ENCODE data around the gene IL18BP. TPM values are rescaled to one million over a fixed set of nuclear protein-coding genes. Genes with fewer than 3 reads are reported as not detected.
A peak's percentile ranks its signal among the peaks of the same experiment; 100 is the strongest.

Gene IL18BP
- total RNA-seq, 1 donor from 2014 or later = 19.9 TPM

DNA sequence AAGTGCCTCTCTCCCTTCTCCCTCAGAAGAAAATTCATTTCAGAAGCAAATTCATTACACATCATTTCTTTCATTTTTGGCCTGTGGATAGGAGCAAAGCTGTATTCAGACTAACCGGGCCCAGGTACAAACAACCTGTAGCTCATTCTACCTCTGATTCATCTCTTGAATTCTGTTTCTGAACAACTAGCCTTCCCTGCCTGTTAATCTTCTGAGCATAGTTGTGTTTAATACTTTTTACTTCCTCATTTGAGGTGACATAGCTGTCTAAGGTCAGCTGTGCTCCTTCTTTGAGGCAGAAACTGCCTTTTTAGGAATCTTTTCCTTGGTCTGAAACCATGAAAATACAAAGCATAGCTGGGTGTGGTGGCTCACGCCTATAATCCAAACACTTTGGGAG lies 12.6 kb upstream of the IL18BP start:
- H3K27ac Mint-ChIP-seq = no peak overlapping the region

DNA sequence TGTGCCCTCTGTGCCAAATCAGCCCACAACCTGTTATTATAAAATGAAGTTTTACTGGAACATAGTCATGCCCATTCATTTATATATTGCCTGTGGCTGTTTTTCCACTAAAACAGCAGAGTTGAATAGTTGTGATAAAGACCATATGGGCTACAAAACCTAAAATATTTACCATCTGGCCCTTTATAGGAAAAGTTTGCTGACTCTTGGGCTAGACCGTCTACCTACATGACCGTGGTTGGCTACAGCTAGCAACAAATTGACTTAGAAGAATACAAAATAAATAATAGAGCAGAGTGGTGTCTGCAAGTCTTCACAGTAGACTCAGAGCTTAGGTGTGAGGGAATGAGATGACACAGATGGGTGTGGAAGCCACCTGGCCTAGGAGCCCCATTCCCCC lies 11.2 kb upstream of the IL18BP start:
- no peak overlapping the region for H3K27ac Mint-ChIP-seq
- H3K27me3 Mint-ChIP-seq = no peaks in the 10 kb centered on the region
- H3K36me3 Mint-ChIP-seq (ENCODE audit: low read depth) = peaks cover 19% of the 10 kb centered on the region
- H3K4me3 Mint-ChIP-seq = no peak overlapping the region
- H3K4me1 Mint-ChIP-seq = peaks cover 9% of the 10 kb centered on the region
- no peaks in the 10 kb centered on the region for H3K9me3 Mint-ChIP-seq
- DNase-seq = no peak
- intact Hi-C loops (cut with micrococcal nuclease) = no loop called here

More for the DNA sequence above, 12.6 kb upstream of the IL18BP start:
- DNase-seq = no peak
- intact Hi-C loops (cut with micrococcal nuclease) = no loop called here
- Mint-ChIP-seq H3K27me3 (no peaks in the 10 kb centered on the region), H3K4me1 (peaks cover 4% of the 10 kb centered on the region), H3K4me3 (no peak overlapping the region), H3K9me3 (no peaks in the 10 kb centered on the region), H3K36me3 (ENCODE audit: low read depth) (peaks cover 17% of the 10 kb centered on the region)

DNA sequence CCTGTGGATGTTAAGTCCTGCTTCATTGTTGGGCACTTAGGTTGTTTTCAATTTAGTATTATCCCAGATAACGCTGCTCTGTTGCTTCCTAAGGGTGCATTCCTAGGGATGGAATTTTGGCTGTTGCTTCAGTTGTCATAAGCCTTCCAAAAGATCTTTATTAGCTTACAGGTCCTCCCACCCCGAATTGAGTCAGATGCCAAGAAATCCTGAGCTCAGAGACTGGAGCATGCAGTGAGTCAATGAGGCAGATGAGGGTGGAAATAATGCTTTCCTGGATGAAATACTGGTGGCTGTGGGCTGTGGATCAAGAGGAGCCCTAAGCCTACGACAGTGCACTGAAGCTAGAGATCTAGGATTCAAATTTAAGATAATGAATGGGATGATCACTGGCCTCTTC lies 10.7 kb upstream of the IL18BP start:
- intact Hi-C loops (cut with micrococcal nuclease) = no loop called here
- H3K4me3 Mint-ChIP-seq = no peak overlapping the region
- H3K36me3 Mint-ChIP-seq (ENCODE audit: low read depth) = peaks cover 21% of the 10 kb centered on the region
- peaks cover 11% of the 10 kb centered on the region for H3K4me1 Mint-ChIP-seq
- no peaks in the 10 kb centered on the region for H3K9me3 Mint-ChIP-seq
- no peaks in the 10 kb centered on the region for H3K27me3 Mint-ChIP-seq
- no peak for DNase-seq
- H3K27ac Mint-ChIP-seq = no peak overlapping the region

DNA sequence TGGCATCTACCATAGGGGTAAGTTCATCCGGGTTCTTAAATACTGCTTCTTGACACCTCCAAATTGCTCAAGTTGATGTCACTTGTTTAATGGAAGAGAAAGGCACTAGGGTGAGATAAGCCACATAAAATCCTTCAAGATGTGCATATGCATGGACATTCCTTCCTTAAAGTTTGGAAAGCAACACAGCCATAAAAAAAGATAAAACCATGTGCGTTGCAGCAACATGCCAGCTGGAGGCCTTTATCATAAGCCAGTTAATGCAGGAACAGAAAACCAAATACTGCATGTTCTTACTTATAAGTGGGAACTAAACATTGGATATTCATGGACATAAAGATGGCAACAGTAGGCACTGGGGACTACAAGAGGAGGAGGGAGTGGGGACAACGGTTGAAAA lies 8.0 kb upstream of the IL18BP start:
- H3K36me3 Mint-ChIP-seq (ENCODE audit: low read depth) = peaks cover 16% of the 10 kb centered on the region
- H3K9me3 Mint-ChIP-seq = no peaks in the 10 kb centered on the region
- intact Hi-C loops (cut with micrococcal nuclease) = no loop called here
- H3K27ac Mint-ChIP-seq = no peak overlapping the region
- no peak for DNase-seq
- peaks cover 11% of the 10 kb centered on the region for H3K4me1 Mint-ChIP-seq
- no peak overlapping the region for H3K4me3 Mint-ChIP-seq
- no peaks in the 10 kb centered on the region for H3K27me3 Mint-ChIP-seq

DNA sequence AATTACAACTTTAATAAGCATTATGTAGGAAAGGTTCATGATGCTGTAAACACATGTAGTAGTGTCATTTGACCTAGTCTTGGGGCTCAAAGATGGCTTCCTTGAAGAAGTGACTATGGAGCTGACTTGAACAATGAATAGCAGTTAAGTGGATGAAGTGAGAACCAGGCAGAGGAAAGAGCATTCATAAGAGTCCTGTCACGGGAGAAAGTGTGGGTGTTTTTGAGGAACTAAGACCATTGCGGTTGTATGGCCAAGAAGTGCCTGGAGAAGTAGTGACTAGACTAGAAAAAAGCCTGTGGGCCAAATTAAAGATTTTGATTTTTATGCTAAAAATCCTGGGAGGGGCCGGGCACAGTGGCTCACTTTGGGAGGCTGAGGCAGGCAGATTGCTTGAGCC lies 7.2 kb upstream of the IL18BP start:
- H3K27me3 Mint-ChIP-seq = no peaks in the 10 kb centered on the region
- DNase-seq = no peak
- H3K4me3 Mint-ChIP-seq = no peak overlapping the region
- H3K36me3 Mint-ChIP-seq (ENCODE audit: low read depth) = peaks cover 12% of the 10 kb centered on the region
- intact Hi-C loops (cut with micrococcal nuclease) = no loop called here
- H3K4me1 Mint-ChIP-seq = peaks cover 7% of the 10 kb centered on the region
- no peaks in the 10 kb centered on the region for H3K9me3 Mint-ChIP-seq
- no peak overlapping the region for H3K27ac Mint-ChIP-seq

DNA sequence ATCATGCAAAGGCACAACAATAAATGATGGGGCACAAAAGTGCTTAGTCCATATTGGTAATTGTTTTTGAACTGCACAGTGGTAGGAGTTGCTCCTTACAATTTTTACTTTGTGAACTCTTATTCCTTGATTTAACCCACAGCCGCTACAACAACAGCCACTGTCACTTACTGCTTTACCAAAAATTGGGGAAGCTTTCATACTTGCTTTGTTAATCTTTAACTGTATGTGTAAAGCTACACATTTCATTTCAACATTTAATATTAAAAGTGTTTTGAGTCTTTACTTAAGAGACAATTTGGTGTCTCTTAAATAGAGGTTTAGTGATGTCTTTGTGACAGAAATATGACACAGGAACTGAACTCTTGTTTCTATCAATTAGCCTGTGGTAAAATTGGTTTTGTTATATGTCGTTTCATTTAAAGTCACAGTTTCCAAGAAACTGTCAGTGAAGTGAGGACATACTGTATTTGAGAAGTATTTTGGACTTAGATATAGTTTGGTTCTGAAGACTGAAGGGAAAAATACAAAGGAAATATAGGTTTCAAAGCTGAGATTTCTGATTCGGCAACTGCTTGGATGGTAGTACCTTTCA lies 6.5 kb upstream of the IL18BP start:
- Mint-ChIP-seq H3K4me3 (no peak overlapping the region), H3K9me3 (no peaks in the 10 kb centered on the region), H3K36me3 (ENCODE audit: low read depth) (peaks cover 12% of the 10 kb centered on the region), H3K27me3 (no peaks in the 10 kb centered on the region), H3K4me1 (peaks cover 7% of the 10 kb centered on the region), H3K27ac (no peak overlapping the region)
- DNase-seq = no peak
- intact Hi-C loops (cut with micrococcal nuclease) = no loop called here

DNA sequence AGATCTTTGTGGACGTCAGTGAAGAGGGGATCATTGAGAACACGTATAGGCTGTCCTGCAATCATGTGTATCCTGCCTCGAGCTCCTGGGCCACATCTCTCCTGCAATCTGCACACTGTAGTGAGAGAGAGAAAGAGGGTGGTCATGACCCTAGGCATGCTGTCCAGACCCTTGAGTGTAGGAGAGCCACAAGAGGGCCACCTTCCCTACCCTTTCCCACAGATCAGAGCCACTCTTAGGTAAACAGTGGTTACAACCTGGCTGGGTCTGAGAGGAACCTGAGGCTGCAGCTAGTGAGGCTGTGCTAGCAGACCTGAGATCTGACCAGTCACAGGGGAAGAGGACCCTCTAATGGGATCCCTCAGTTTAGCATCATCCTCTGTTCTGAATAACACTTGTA lies 3.9 kb upstream of the IL18BP start:
- Mint-ChIP-seq H3K27ac (no peak overlapping the region), H3K9me3 (no peaks in the 10 kb centered on the region), H3K4me1 (peaks cover 25% of the 10 kb centered on the region), H3K27me3 (no peaks in the 10 kb centered on the region), H3K4me3 (no peak overlapping the region), H3K36me3 (ENCODE audit: low read depth) (peaks cover 24% of the 10 kb centered on the region)
- intact Hi-C loops (cut with micrococcal nuclease) = no loop called here
- DNase-seq = no peak

DNA sequence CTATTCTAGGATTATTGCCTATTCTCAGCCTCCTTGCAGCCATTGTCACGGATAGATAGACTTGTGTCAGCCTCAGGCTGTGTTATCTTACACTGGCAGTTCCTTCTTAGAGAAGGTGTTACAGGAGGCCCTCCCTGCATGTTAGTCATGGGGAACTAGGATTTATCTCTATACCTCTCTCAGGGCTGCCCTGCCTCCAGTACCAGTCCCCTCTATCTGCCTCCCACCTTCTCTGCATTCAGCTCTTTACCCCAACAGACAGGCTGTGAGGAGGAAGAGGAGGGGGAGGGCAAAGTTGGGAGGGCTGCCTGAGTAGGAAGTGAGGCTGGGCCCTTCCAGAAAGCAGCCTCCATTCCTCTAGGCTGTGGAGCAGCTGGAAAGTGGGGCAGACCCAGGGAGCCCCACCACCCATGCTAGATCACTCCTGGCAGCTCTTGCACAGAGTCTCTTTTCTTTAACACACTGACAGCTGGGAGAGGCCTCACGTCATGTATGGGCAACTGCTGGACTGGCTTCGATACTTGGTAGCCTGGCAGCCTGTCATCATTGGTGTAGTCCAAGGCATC lies 2.9 kb upstream of the IL18BP start:
- no peak overlapping the region for H3K4me3 Mint-ChIP-seq
- peaks cover 22% of the 10 kb centered on the region for H3K36me3 Mint-ChIP-seq (ENCODE audit: low read depth)
- peaks cover 26% of the 10 kb centered on the region for H3K4me1 Mint-ChIP-seq
- no peak overlapping the region for H3K27ac Mint-ChIP-seq
- H3K9me3 Mint-ChIP-seq = no peaks in the 10 kb centered on the region
- H3K27me3 Mint-ChIP-seq = no peaks in the 10 kb centered on the region
- no peak for DNase-seq
- intact Hi-C loops (cut with micrococcal nuclease) = no loop called here

DNA sequence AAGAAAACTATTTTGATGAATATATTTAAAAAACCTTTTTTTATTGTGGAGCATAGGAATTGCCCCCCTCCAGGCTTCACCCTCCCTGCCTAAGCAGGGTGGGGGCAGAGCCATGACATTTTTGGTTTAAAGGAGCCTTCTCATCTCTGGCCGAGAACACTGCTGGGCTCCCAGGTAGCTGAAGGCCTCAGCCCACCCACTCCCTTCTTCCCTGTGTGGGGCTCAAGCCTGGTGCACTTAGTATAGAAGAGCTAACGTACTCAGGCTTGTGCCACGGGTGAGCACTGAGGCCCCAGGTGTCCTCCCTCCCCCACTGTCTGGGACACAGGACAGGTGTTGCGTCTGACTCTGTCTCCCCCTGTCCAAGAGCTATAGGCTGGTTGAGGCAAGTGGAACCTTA lies 2.2 kb upstream of the IL18BP start:
- Mint-ChIP-seq H3K9me3 (no peaks in the 10 kb centered on the region), H3K4me3 (no peak overlapping the region), H3K27ac (no peak overlapping the region), H3K36me3 (ENCODE audit: low read depth) (peaks cover 20% of the 10 kb centered on the region), H3K4me1 (peaks cover 24% of the 10 kb centered on the region), H3K27me3 (no peaks in the 10 kb centered on the region)
- DNase-seq = no peak
- intact Hi-C loops (cut with micrococcal nuclease) = no loop called here

DNA sequence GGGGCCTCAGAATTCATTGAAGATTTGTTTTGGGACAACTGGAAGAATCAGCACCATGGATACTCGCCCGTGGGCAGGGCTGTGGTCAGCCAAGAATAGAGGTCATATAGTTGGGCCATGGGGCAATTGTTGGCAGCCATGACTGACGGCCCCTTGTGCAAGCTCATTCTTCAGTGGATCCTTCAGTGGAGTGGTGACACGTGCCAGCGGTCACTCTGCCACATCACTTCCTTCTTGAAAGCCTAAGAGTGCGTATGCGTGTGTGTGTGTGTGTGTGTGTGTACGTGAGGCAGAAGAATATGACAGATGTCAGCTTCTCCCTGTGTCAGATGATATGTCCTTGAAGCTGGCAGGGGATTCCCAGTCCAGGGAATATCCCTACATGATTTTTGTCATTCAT lies 1.8 kb upstream of the IL18BP start:
- intact Hi-C loops (cut with micrococcal nuclease) = no loop called here
- Mint-ChIP-seq H3K4me1 (peaks cover 23% of the 10 kb centered on the region), H3K9me3 (no peaks in the 10 kb centered on the region), H3K27me3 (no peaks in the 10 kb centered on the region), H3K36me3 (ENCODE audit: low read depth) (peaks cover 23% of the 10 kb centered on the region), H3K27ac (no peak overlapping the region), H3K4me3 (no peak overlapping the region)
- DNase-seq = no peak

DNA sequence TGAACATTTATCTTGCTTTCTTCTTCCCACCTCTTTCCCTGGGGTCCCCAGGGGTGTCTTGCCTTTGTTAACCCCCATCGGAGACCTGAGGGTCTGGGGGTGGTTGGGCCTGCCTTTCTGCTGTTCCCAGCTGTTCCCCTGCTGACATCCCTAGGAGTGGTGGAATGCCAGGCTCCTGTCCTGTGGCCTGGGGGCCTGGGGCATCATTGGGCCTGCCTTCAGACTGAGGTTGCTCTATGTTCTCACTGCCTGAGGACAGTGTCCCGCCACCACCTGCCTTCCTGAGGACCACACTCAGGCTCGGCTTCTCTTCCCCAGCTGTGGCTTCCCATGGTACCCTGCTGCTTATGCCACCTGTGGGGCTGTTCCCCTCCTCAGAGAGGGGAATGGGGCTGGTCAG lies 1.1 kb upstream of the IL18BP start:
- DNase-seq = no peak
- H3K4me1 Mint-ChIP-seq = peaks cover 22% of the 10 kb centered on the region
- H3K27me3 Mint-ChIP-seq = no peaks in the 10 kb centered on the region
- peaks cover 30% of the 10 kb centered on the region for H3K36me3 Mint-ChIP-seq (ENCODE audit: low read depth)
- H3K27ac Mint-ChIP-seq = no peak overlapping the region
- no peaks in the 10 kb centered on the region for H3K9me3 Mint-ChIP-seq
- intact Hi-C loops (cut with micrococcal nuclease) = no loop called here
- H3K4me3 Mint-ChIP-seq = no peak overlapping the region

DNA sequence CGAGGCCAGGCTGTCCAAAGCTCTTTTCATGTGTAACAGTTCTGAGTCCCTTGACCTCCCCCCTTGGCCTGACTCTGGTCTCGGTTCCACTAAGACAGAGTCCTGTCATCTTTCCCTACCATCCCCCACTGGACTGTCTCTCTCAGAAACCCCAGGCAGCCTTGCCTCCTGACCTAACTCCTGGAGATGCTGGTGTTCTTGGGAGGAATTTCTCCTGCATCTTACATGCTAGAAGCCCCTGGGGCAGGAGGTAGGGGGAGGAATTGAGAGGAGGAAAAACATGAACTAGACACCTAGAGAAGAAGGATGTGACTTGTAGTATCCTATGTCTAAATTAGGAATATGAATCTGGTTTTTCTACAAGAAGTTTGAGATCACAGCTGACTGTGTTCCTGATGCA lies 648 bp upstream of the IL18BP start:
- peaks cover 21% of the 10 kb centered on the region for H3K4me1 Mint-ChIP-seq
- intact Hi-C loops (cut with micrococcal nuclease) = no loop called here
- peak overlapping the region; percentile 92 for H3K27ac Mint-ChIP-seq
- DNase-seq = no peak
- peak overlapping the region; percentile 78 for H3K4me3 Mint-ChIP-seq
- H3K9me3 Mint-ChIP-seq = no peaks in the 10 kb centered on the region
- no peaks in the 10 kb centered on the region for H3K27me3 Mint-ChIP-seq
- H3K36me3 Mint-ChIP-seq (ENCODE audit: low read depth) = peaks cover 31% of the 10 kb centered on the region

DNA sequence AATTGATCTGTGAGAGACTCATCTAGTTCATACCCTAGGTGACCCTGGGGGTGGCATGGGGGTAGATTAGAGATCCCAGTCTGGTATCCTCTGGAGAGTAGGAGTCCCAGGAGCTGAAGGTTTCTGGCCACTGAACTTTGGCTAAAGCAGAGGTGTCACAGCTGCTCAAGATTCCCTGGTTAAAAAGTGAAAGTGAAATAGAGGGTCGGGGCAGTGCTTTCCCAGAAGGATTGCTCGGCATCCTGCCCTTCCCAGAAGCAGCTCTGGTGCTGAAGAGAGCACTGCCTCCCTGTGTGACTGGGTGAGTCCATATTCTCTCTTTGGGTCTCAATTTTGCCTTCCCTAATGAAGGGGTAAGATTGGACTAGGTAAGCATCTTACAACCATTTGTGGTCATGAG lies 653 bp downstream of the IL18BP start:
- H3K4me3 Mint-ChIP-seq = peak overlapping the region; percentile 78
- DNase-seq = no peak
- no peaks in the 10 kb centered on the region for H3K27me3 Mint-ChIP-seq
- peak overlapping the region; percentile 92 for H3K27ac Mint-ChIP-seq
- intact Hi-C loops (cut with micrococcal nuclease) = loop anchor here (1.0 kb wide), 1 partner anchor 22 kb away; no protein-coding TSS in a partner anchor
- H3K4me1 Mint-ChIP-seq = peaks cover 21% of the 10 kb centered on the region
- no peaks in the 10 kb centered on the region for H3K9me3 Mint-ChIP-seq
- peaks cover 39% of the 10 kb centered on the region for H3K36me3 Mint-ChIP-seq (ENCODE audit: low read depth)

DNA sequence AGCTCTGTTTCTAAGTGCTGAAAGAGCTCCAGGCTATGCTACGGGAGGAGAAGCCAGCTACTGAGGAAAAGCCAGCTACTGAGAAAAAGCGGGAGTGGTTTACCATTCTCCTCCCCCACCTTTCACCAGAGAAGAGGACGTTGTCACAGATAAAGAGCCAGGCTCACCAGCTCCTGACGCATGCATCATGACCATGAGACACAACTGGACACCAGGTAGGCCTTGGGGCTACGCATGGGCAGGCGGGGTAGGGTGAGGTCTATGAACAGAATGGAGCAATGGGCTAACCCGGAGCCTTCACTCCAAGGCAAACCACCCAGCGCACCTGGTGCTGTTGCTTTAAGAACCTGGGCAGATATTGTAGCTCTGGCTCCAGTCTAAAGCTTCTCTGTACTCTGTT lies 1.1 kb downstream of the IL18BP start:
- Mint-ChIP-seq H3K4me1 (peaks cover 21% of the 10 kb centered on the region), H3K27me3 (no peaks in the 10 kb centered on the region), H3K4me3 (peak overlapping the region; percentile 78), H3K9me3 (no peaks in the 10 kb centered on the region), H3K36me3 (ENCODE audit: low read depth) (peaks cover 42% of the 10 kb centered on the region), H3K27ac (peak overlapping the region; percentile 92)
- intact Hi-C loops (cut with micrococcal nuclease) = loop anchor here (1.0 kb wide), 1 partner anchor 22 kb away; no protein-coding TSS in a partner anchor
- DNase-seq = no peak
